Thymus (tissue), 11 donors: Measurements from ENCODE around the gene HSH2D. TPM values are rescaled to one million over a fixed set of nuclear protein-coding genes. Genes with fewer than 3 reads are reported as not detected.

Source experiments
- DNase-seq, 9 donors: peaks; one replicate each; pipeline ENCODE4 v3.0.0-alpha.2; 2013; ENCODE audit warnings: low spot score in 9 of 9, low read depth in 6 of 9, missing footprints in 1 of 9
- H3K27ac ChIP-seq, 2 donors: one replicate each; pipeline ENCODE4 v1.5.1; 2013; ENCODE audit warnings: control low read depth in 1 of 2, low read depth in 1 of 2, low read length in 1 of 2, mild to moderate bottlenecking in 1 of 2, moderate library complexity in 1 of 2
- H3K27me3 ChIP-seq, 2 donors: one replicate each; pipeline ENCODE4 v1.5.1; 2013; ENCODE audit warnings: low read length in 1 of 2; ENCODE audit not compliant: control insufficient read depth in 2 of 2, insufficient read depth in 1 of 2
- H3K36me3 ChIP-seq, 2 donors: one replicate each; pipeline ENCODE4 v1.5.1; 2013; ENCODE audit warnings: low read length in 1 of 2, mild to moderate bottlenecking in 1 of 2, moderate library complexity in 1 of 2; ENCODE audit not compliant: control insufficient read depth in 2 of 2, insufficient read depth in 2 of 2
- H3K4me1 ChIP-seq, 2 donors: one replicate each; pipeline ENCODE4 v1.5.1; 2013; ENCODE audit warnings: low read length in 2 of 2; ENCODE audit not compliant: control insufficient read depth in 2 of 2, insufficient read depth in 2 of 2
- H3K4me3 ChIP-seq, 2 donors: one replicate each; pipeline ENCODE4 v1.5.1; 2013; ENCODE audit warnings: low read length in 2 of 2, control low read depth in 1 of 2, mild to moderate bottlenecking in 1 of 2
- H3K9me3 ChIP-seq, 2 donors: one replicate each; pipeline ENCODE4 v1.5.1; 2013; ENCODE audit warnings: low read length in 1 of 2, mild to moderate bottlenecking in 1 of 2; ENCODE audit not compliant: control insufficient read depth in 2 of 2, insufficient read depth in 1 of 2
- whole genome bisulfite sequencing: extraction: QIAGEN DNeasy Blood & Tissue Kit; methylation state at CpG from one replicate; pipeline ENCODE4 v1.1.7; 2013; 5-methylcytosine and 5-hydroxymethylcytosine counted together
- polyA plus RNA-seq: library from polyadenylated mRNA; stranded (reverse); fragments of 200-250 nt; gene quantifications from one replicate; pipeline ENCODE4 v1.2.3, GENCODE V29; 2013
- total RNA-seq: library from RNA; stranded (reverse); fragments of 120-200 nt; gene quantifications from one replicate; pipeline ENCODE4 v1.2.4, GENCODE V29; 2013
- donor health status: healthy.

HSH2D gene
- total and polyA plus RNA-seq, 2 donors: 17.1 to 40.4 TPM

GRCh38 chr19:16142032-16142580 lies 1.4 kb upstream of the HSH2D start:
- DNase-seq: peak in 1 of 9 donors; percentile 15
- H3K4me3 ChIP-seq: no peak overlapping the region
- H3K27ac ChIP-seq: no peak overlapping the region
- peaks cover 0 to 22% of the 10 kb centered on the region in 2 donors for H3K4me1 ChIP-seq
- WGBS: 84% methylated on average over 9 of the region's 9 CpGs
- peaks cover 0 to under 1% of the 10 kb centered on the region in 2 donors for H3K36me3 ChIP-seq
- H3K9me3 ChIP-seq: peaks cover 0 to 3% of the 10 kb centered on the region in 2 donors
- H3K27me3 ChIP-seq: no peaks in the 10 kb centered on the region

GRCh38 chr19:16144216-16144581 lies 714 bp downstream of the HSH2D start:
- H3K27ac ChIP-seq: peak overlapping the region; percentile 44 to 85
- 2% methylated on average over 1 of the region's 1 CpG for WGBS
- DNase-seq: no peak
- H3K27me3 ChIP-seq: no peaks in the 10 kb centered on the region
- peaks cover 0 to 22% of the 10 kb centered on the region in 2 donors for H3K4me1 ChIP-seq
- peaks cover 0 to 2% of the 10 kb centered on the region in 2 donors for H3K36me3 ChIP-seq
- H3K4me3 ChIP-seq: peak overlapping the region; percentile 42 to 51
- peaks cover 0 to 3% of the 10 kb centered on the region in 2 donors for H3K9me3 ChIP-seq

DNA sequence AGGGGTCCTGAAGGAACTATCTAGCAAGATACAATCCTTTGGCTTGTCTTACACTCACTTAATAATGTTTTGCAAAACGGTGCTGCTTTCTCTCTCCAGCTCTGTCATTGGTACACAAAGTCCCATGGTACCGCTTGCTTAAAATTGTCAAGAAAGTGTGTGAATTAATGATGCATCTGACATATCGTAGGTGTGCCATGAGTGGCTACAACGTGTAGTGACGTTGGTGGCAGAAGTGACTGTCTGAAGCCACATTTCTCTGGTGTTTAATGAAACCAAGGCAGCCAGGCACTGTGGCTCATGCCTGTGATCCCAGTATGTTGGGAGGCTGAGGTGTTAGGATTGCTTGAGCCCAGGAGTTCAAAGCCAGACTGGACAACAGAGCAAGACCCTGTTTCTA lies 2.6 kb downstream of the HSH2D start:
- Histone ChIP-seq H3K9me3 (peaks cover 0 to 3% of the 10 kb centered on the region in 2 donors), H3K36me3 (peaks cover 0 to 2% of the 10 kb centered on the region in 2 donors), H3K27ac (no peak overlapping the region), H3K4me3 (no peak overlapping the region), H3K27me3 (no peaks in the 10 kb centered on the region), H3K4me1 (peaks cover 0 to 17% of the 10 kb centered on the region in 2 donors)
- no peak for DNase-seq
- WGBS: 40% methylated on average over 5 of the region's 5 CpGs

GRCh38 chr19:16148443-16149229 lies 5.2 kb downstream of the HSH2D start:
- Histone ChIP-seq H3K36me3 (peaks cover 3 to 4% of the 10 kb centered on the region in 2 donors), H3K9me3 (peaks cover 0 to 3% of the 10 kb centered on the region in 2 donors), H3K4me3 (no peak overlapping the region), H3K4me1 (peaks cover 0 to 8% of the 10 kb centered on the region in 2 donors), H3K27ac (peak overlapping the region in 1 of 2 donors; percentile 15), H3K27me3 (no peaks in the 10 kb centered on the region)
- 80% methylated on average over 8 of the region's 8 CpGs for WGBS
- DNase-seq: no peak

DNA sequence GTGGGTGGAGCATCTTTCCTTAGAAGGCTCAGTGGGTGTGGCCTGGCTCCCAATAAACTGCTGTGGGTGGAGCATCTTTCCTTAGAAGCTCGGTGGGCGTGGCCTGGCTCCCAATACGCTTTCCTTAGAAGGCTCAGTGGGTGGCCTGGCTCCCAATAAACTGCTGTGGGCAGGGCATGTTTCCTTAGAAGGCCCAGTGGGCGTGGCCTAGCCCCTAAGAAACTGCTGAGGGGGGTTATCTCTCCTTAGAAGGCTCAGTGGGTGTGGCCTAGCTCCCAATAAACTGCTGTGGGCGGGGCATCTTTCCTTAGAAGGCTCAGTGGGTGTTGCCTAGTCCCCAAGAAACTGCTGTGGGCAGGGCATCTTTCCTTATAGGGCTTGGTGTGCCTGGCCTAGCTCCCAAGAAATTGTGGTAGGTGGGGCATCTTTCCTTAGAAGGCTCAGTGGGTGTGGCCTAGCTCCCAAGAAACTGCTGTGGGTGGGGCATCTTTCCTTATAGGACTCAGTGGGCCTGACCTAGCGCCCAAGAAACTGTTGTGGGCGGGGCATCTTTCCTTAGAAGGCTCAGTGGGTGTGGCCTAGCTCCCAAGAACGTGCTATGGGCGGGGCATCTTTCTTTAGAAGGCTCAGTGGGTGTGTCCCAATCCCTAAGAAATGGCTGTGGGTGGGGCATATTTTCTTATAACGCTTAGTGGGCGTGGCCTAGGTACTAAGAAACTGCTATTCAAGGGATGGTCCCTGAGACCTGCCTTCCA lies 10.3 kb downstream of the HSH2D start:
- peaks cover 12 to 13% of the 10 kb centered on the region in 2 donors for H3K36me3 ChIP-seq
- no peak for DNase-seq
- 94% methylated on average over 11 of the region's 11 CpGs for WGBS

DNA sequence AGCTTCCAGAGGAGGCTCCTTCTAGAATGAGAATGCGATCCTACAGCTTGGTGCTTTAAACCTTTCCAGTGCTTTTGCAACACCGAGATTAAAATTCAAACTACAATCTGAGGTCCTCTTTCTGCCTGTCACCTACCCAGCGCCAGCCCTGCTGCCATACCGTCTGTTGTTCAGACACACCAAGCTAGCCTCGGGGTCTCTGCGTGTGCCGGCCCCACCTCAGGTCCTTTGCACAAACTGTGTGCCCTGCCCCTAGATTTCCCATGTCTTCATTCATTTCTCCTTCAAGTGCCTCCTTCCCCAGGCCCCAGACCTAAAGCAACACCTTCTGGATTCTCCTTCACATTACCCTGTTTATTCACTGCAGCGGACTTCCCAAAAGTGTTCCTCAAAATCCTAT lies 11.1 kb downstream of the HSH2D start:
- WGBS: 98% methylated on average over 8 of the region's 8 CpGs
- H3K4me3 ChIP-seq: no peak overlapping the region
- peaks cover 12 to 13% of the 10 kb centered on the region in 2 donors for H3K36me3 ChIP-seq
- H3K4me1 ChIP-seq: no peaks in the 10 kb centered on the region
- no peak for DNase-seq
- H3K27me3 ChIP-seq: no peaks in the 10 kb centered on the region
- H3K9me3 ChIP-seq: peaks cover 0 to 4% of the 10 kb centered on the region in 2 donors
- no peak overlapping the region for H3K27ac ChIP-seq

More for the DNA sequence above, 10.3 kb downstream of the HSH2D start:
- no peak overlapping the region for H3K27ac ChIP-seq
- H3K9me3 ChIP-seq: peaks cover 0 to 4% of the 10 kb centered on the region in 2 donors
- no peak overlapping the region for H3K4me3 ChIP-seq
- no peaks in the 10 kb centered on the region for H3K4me1 ChIP-seq
- H3K27me3 ChIP-seq: no peaks in the 10 kb centered on the region

- H3K4me1 ChIP-seq: no peaks in the 10 kb centered on the region
- no peak for DNase-seq
- WGBS: 95% methylated on average over 1 of the region's 1 CpG
- no peak overlapping the region for H3K27ac ChIP-seq
- peaks cover 0 to 4% of the 10 kb centered on the region in 2 donors for H3K9me3 ChIP-seq
- no peak overlapping the region for H3K4me3 ChIP-seq
- no peaks in the 10 kb centered on the region for H3K27me3 ChIP-seq
- peaks cover 12 to 13% of the 10 kb centered on the region in 2 donors for H3K36me3 ChIP-seq
Measured at GRCh38 chr19:16155128-16155527, 11.6 kb downstream of the HSH2D start.

- DNase-seq: no peak
- WGBS: 89% methylated on average over 6 of the region's 6 CpGs
- Histone ChIP-seq H3K4me3 (no peak overlapping the region), H3K36me3 (peaks cover 12 to 13% of the 10 kb centered on the region in 2 donors), H3K9me3 (peaks cover 0 to 4% of the 10 kb centered on the region in 2 donors), H3K27me3 (no peaks in the 10 kb centered on the region), H3K27ac (no peak overlapping the region), H3K4me1 (no peaks in the 10 kb centered on the region)
Measured at GRCh38 chr19:16156904-16157303, 13.4 kb downstream of the HSH2D start.

- no peak overlapping the region for H3K27ac ChIP-seq
- no peak overlapping the region for H3K4me3 ChIP-seq
- no peaks in the 10 kb centered on the region for H3K4me1 ChIP-seq
- peaks cover 10 to 12% of the 10 kb centered on the region in 2 donors for H3K36me3 ChIP-seq
- no peak for DNase-seq
- H3K27me3 ChIP-seq: no peaks in the 10 kb centered on the region
- H3K9me3 ChIP-seq: peaks cover 0 to 4% of the 10 kb centered on the region in 2 donors
- WGBS: 97% methylated on average over 10 of the region's 10 CpGs
Measured at GRCh38 chr19:16157601-16158000, 14.1 kb downstream of the HSH2D start.
